GM19468 (cell line): ENCODE measurements around the gene FAM53B.

Experiments
- ATAC-seq: cut with Tn5 transposase; IDR thresholded peaks from one replicate; pipeline ENCODE4 v1.9.1; 2021; ENCODE audit warnings: mild to moderate bottlenecking, moderate library complexity, moderate number of reproducible peaks; ENCODE audit not compliant: unreplicated experiment; ENCODE audit errors: extremely low read depth

Gene FAM53B

GRCh38 chr10:124730790-124731189 lies 13.4 kb downstream of the FAM53B start:
- no peak for ATAC-seq

GRCh38 chr10:124728830-124729661 lies 15.1 kb downstream of the FAM53B start:
- ATAC-seq: no peak

- no peak for ATAC-seq
Measured at GRCh38 chr10:124728071-124728829, 15.9 kb downstream of the FAM53B start.

- ATAC-seq: no peak
Measured at GRCh38 chr10:124727361-124727960, 16.7 kb downstream of the FAM53B start.

GRCh38 chr10:124725791-124726190 lies 18.4 kb downstream of the FAM53B start:
- no peak for ATAC-seq

GRCh38 chr10:124725171-124725631 lies 19.0 kb downstream of the FAM53B start:
- no peak for ATAC-seq

GRCh38 chr10:124724279-124725027 lies 19.7 kb downstream of the FAM53B start:
- ATAC-seq: no peak

- ATAC-seq: no peak
Measured at GRCh38 chr10:124723826-124724225, 20.4 kb downstream of the FAM53B start.

- ATAC-seq: no peak
Measured at GRCh38 chr10:124722798-124723783, 21.1 kb downstream of the FAM53B start.

GRCh38 chr10:124721330-124722045 lies 22.7 kb downstream of the FAM53B start:
- ATAC-seq: no peak

- ATAC-seq: no peak
Measured at GRCh38 chr10:124719213-124719851, 24.8 kb downstream of the FAM53B start.

GRCh38 chr10:124717911-124718741 lies 26.1 kb downstream of the FAM53B start:
- peak; percentile 42 for ATAC-seq

- no peak for ATAC-seq
Measured at GRCh38 chr10:124717041-124717757, 27.0 kb downstream of the FAM53B start.

- ATAC-seq: no peak
Measured at GRCh38 chr10:124716369-124716768, 27.8 kb downstream of the FAM53B start.

GRCh38 chr10:124715439-124715838 lies 28.7 kb downstream of the FAM53B start:
- no peak for ATAC-seq

- no peak for ATAC-seq
Measured at GRCh38 chr10:124713679-124714255, 30.4 kb downstream of the FAM53B start.
